ENCODE results near the gene BORCS5. TPM values are rescaled to one million over a fixed set of nuclear protein-coding genes. Genes with fewer than 3 reads are reported as not detected.

The BORCS5 gene
- total and polyA plus RNA-seq, 2 of the 4 experiments (the other 2 are of a cell fraction) = 14.4 to 18.3 TPM

DNA sequence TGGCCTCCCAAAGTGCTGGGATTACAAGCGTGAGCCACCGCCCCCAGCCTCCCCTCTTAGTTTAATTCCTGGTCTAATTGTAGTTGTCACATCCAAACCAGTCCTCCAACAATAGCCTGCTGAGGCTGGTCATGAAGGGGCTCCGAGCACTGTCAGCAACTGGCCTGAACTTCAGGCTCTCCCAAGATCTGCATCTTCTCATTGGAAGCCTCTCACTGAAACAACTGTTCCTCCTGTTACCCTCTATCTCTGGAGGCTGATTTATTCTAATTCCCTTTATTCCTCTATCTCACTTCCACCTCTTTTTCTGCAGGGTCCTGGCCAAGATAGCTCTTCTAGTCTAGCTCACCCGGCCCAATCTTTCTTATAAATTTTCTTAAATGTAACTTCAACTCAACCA lies 116.3 kb downstream of the BORCS5 start:
- Histone ChIP-seq H3K79me1 (ENCODE audit: low read depth in 1 of 2, low read length in 2 of 2) (peaks cover 4 to 16% of the 10 kb centered on the region in 2 experiments; a peak in 2 of 4 replicates), H3K27ac (ENCODE audit: insufficient read depth, low read length) (no peak overlapping the region), H3K4me3 (ENCODE audit: insufficient read depth, low read depth, low read length) (no peak overlapping the region), H4K91ac (ENCODE audit: insufficient read depth, low read depth, low read length) (no peak overlapping the region), H3K4me2 (ENCODE audit: low read depth, low read length) (no peak overlapping the region), H2AFZ (replicated peaks; ENCODE audit: low read length, poor library complexity) (no peak overlapping the region), H2AK9ac (replicated peaks; ENCODE audit: low read depth, low read length, poor library complexity) (no peak overlapping the region), H3K4me1 (ENCODE audit: control insufficient read depth, insufficient read depth, low read length) (no peaks in the 10 kb centered on the region), H3K14ac (replicated peaks; ENCODE audit: low read depth, low read length) (no peak overlapping the region), H3K23ac (ENCODE audit: low read depth, low read length) (no peak overlapping the region), H2BK5ac (ENCODE audit: low read depth, low read length, poor library complexity, severe bottlenecking) (no peak overlapping the region), H3K9ac (ENCODE audit: low read depth, low read length) (no peak overlapping the region), H2AK5ac (ENCODE audit: low read depth, low read length) (no peak overlapping the region), H2BK120ac (ENCODE audit: low read depth, low read length) (no peak overlapping the region), H2BK20ac (ENCODE audit: low read depth, low read length) (no peak overlapping the region), H2BK15ac (ENCODE audit: low read depth, low read length) (no peak overlapping the region), H3K9me3 (ENCODE audit: control insufficient read depth, insufficient read depth, low read length) (no peaks in the 10 kb centered on the region), H3K36me3 (ENCODE audit: control insufficient read depth, insufficient read depth, low read length) (peaks cover 16% of the 10 kb centered on the region), H3K9me1 (ENCODE audit: insufficient read depth, low read length) (peaks cover 3% of the 10 kb centered on the region; the same call in 1 of the 2 replicates), H4K8ac (ENCODE audit: low read depth in 2 of 2, low read length in 2 of 2) (no peak overlapping the region), H3K18ac (ENCODE audit: low read depth, low read length) (no peak overlapping the region), H3K56ac (ENCODE audit: extremely low read depth, insufficient read depth, low read length) (no peak overlapping the region), H4K5ac (ENCODE audit: low read depth, low read length) (no peak overlapping the region), H4K20me1 (ENCODE audit: insufficient read depth, low read length) (no peaks in the 10 kb centered on the region; the same call in 1 of the 2 replicates), H3K27me3 (ENCODE audit: control insufficient read depth, insufficient read depth, low read length) (no peaks in the 10 kb centered on the region), H3K4ac (ENCODE audit: low read depth, low read length) (no peak overlapping the region)
- ChIA-PET CTCF (no interaction called here), POLR2A (ENCODE audit: unreplicated experiment) (no interaction called here)
- no TSS peak for BruUV-seq (replicated peaks)
- dilution Hi-C loops (cut with HindIII; ENCODE audit: low sequenced_read_pairs, unreplicated experiment) (no loop called here), in situ Hi-C loops (cut with MboI; ENCODE audit: low sequenced_read_pairs) (no loop called here), intact Hi-C loops (cut with micrococcal nuclease) (no loop called here)
- no peak for TF ChIP-seq RCOR1 (IDR thresholded peaks at IDR 0.05; ENCODE audit: insufficient replicate concordance, low read length)
- TF ChIP-seq MAZ (IDR thresholded peaks at IDR 0.05; ENCODE audit: borderline replicate concordance, low read depth, low read length) = no peak
- TF ChIP-seq CHD1 (IDR thresholded peaks at IDR 0.05; ENCODE audit: low read depth, low read length) = no peak
- TF ChIP-seq CEBPB (IDR thresholded peaks at IDR 0.05; ENCODE audit: low read depth, low read length) = no peak
- no peak for TF ChIP-seq POLR2A (IDR thresholded peaks at IDR 0.05; ENCODE audit: low read depth, low read length)
- TF ChIP-seq NFE2L2 (IDR thresholded peaks at IDR 0.05; ENCODE audit: low read depth, low read length) = no peak
- no peak for TF ChIP-seq SMC3 (IDR thresholded peaks at IDR 0.05; ENCODE audit: low read depth, low read length)
- no peak for TF ChIP-seq RFX5 (IDR thresholded peaks at IDR 0.05; ENCODE audit: low read depth, low read length)
- TF ChIP-seq, protein P1, sequence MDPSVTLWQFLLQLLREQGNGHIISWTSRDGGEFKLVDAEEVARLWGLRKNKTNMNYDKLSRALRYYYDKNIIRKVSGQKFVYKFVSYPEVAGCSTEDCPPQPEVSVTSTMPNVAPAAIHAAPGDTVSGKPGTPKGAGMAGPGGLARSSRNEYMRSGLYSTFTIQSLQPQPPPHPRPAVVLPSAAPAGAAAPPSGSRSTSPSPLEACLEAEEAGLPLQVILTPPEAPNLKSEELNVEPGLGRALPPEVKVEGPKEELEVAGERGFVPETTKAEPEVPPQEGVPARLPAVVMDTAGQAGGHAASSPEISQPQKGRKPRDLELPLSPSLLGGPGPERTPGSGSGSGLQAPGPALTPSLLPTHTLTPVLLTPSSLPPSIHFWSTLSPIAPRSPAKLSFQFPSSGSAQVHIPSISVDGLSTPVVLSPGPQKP (IDR thresholded peaks at IDR 0.05; ENCODE audit: borderline replicate concordance, low read depth, low read length) = no peak
- ATAC-seq (ENCODE audit: low read depth) (no peak), DNase-seq (no peak)
- WGBS, 2 experiments (ENCODE audit: extremely low coverage in 2 of 2, insufficient read length in 1 of 2) = 100% methylated on average over 3 of the region's 4 CpGs; no CpG with 5 or more reads in 1 of the 2 experiments

Data from IMR-90 (cell line).